HT1080 (cell line): ENCODE measurements around the gene RIC1. TPM values are rescaled to one million over a fixed set of nuclear protein-coding genes. Genes with fewer than 3 reads are reported as not detected.
"Not testable (repeated sequence)": the region's sequence is repeated elsewhere in the genome, so short reads cannot be mapped to it uniquely, and the experiment has no call there.

ENCODE experiments used
- DNase-seq: peaks from one replicate; pipeline ENCODE4 v3.0.0-alpha.2; 2015; ENCODE audit warnings: low read depth
- total RNA-seq: library from RNA; depleted of rRNA; stranded (reverse); fragments of >200 nt; shearing (Covaris generic); gene quantifications from 2 replicates; pipeline ENCODE4 v1.2.3, GENCODE V29; 2014

The RIC1 gene
- total RNA-seq, 1 experiment from 2014 or later = 14.4 TPM

DNA sequence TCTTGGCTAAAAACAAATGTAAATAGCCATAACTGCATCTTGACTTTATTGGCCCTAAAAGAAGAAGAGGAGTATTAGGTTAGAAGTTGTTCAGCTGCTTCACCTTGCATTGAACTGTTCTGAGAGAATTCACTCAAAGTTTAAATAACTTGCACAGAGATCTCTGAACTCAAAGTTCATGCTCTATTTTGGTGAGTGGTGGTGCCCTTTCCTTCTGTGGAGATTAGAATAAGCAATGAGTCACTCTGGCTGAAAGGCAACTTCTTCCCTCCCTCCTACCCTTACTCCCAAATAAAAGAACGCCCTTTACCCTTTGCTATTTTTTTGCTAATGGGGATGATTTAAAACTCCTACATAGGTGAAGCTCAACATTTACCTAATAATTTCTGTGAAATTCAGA is 155.1 kb downstream of the RIC1 start:
- DNase-seq = no peak

DNA sequence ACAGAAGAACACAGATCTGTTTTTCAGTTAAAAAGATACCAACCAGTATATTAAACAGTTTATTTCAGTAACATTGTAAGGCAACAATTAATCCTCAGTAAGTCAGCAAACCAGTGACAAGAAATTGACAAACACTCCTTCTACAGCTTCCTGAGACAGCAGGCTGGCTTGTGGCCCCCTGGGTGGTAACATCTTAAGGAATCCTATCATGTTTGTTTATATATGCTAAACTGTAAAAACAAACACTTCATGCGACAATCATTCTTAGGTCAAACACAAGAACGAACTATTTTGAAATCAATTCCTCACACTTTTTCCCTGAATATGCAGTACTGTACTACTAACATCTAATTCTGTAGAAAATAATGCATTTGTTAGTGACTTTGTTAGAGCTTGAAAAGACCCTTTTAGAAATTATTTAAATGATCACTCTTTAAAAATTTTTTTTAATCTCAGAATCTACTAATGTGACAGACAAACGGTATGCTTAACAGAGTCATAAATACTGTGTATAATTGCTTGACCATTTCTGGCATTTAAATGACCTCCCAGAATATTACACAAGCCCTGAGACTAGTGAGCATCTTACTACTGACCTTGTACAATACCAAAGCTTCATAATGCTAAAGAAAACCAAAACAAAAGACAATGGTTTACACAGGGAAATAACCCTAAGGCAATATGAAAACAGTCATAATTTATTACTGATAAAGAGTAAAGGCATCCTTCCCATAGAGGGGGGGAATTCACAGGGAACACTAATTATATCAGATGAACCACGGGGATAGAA is 155.8 kb downstream of the RIC1 start:
- no peak for DNase-seq

DNA sequence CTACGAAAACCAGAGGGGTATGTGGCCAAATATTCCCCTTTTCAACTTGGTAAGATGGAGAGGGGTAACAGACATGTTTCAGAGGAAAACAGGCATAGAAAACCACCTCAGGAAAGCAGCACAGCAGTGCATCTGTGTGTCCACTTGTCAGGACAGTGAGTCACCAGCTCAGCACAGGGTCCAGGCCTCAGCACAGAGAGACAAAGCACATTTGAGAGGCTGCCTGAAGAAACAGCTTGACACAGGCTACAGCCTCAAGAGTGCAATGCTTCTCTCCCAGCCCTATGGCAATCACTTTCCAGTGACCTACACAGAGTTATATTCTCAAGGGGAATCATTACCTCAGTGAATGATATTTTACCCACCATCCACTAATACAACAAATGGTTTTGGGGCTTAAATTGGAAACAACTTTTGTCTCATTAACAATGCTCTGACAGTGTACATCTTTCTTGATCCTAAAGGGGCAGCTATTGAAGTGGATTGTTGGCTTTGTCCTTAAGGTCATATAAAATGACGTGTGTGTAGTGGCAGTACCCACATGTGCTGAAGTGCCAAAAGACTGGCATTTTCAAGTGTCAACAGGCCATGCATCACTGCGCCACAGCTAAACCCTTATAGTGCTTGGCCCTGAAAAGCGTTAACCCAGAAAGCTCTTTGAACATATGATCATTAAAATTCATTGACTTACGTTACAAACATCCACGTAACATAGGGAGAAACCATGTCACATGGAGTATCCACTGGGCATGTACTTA is 157.6 kb downstream of the RIC1 start:
- DNase-seq = peak; percentile 26

DNA sequence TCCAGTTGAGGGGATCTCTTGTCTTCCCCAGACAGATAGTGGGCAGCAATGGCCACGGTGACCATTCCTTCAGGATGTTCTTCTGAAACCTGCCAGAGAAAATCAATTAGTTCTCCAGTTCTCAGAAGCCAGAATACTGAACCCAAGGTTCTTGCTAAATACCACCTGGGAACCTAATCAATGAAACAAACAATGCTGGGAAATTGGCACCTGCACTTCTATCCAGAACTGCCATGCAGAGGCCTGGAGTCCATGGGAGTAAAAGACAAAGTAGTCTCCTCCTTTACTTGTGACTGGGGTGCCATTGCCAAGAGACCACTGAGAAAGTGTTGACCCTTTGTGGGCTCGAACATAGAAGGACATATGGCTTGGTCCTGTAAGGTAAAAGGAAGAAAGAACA is 158.3 kb downstream of the RIC1 start:
- no peak for DNase-seq

DNA sequence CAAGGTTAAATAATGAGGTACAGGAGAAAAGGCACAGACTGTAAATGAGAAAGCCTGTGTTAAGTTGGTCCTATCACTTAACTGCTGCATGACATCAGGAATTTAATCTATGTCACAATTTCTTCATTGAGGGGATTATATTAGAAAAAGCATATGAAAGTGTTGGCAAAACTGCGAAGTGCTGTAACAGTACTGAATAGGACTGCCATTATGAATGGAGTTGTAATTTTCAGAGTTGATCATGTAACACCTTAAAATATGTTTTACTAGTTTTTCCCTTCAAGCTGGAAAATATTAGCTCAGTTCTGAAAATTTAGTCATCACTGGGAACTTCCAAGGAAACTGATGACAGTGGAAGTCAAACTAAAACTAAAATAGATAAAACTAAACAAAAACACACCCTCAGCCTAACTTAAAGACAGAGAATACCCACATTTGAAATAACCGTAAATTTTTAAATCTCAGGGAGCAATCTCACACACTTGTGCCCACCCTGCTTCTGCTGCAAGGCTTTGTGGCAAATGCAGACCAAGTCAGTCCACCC is 158.9 kb downstream of the RIC1 start:
- no peak for DNase-seq

DNA sequence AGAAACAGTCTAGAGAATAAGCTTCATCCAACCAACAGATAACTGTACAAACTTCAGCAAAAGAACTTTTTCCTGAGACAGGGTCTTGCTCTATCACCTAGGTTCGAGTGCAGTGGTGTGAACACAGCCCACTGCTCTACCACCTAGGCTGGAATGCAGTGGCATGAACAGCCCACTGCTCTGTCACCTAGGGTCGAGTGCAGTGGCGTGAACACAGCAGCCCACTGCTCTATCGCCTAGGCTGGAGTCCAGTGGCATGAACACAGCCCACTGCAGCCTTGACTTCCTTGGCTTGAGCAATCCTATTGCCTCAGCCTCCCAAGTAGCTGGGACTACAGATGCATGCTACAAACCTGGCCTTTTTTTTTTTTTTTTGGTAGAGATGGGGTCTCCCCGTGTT is 160.6 kb downstream of the RIC1 start:
- DNase-seq = no peak

DNA sequence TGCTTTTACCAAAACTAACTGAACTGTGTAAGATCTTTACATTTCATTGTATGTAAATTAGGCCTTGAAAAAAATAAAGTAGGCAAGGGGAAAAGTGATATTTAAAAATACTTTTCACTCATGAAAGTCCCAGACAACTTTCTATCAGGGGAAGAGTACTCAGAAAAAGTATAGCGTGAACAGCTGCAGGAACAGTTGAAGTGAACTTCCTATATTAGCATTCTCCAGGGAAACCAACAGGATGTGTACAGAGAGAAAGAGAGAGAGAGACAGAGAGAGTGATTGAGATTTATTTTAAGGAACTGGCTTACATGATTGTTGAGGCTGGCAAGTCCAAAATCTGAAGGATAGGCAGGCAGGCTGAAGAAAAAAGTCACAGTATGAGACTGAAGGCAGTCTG is 162.0 kb downstream of the RIC1 start:
- DNase-seq = no peak

DNA sequence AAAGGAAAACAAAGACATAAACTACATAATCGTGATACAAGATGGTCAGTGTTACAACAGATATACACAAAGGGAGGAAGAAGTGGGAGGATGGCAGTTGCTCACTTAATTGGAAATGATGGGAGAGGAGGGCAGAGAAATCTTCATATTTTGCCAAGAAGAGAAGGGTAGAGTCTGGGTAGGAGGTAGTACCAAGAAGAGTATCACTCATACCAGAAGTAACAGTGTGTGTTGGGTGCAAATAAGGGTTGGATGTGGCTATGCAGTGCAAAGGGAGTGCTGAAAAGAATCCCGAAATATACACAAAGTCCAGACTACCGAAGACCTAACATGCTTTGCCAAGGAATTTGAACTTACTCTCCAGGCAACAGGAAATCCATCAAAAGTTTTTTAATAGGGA is 163.0 kb downstream of the RIC1 start:
- no peak for DNase-seq

DNA sequence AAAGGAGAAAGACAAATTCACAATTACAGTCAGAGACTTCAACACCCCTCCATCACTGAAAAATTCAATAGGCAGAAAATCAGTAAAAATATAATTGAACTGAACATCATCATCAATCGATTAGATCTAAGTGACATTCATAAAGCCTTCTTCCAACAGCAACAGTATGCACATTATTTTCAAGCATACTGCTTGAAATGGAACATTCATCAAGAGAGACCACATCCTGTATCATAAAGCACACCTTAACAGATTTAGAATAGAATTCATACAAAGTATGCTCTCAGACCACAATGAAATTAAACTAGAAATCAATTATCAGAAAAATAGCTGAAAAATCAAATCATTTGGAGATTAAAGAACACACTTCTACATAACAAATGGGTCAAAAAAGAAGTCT is 164.9 kb downstream of the RIC1 start:
- no peak for DNase-seq

DNA sequence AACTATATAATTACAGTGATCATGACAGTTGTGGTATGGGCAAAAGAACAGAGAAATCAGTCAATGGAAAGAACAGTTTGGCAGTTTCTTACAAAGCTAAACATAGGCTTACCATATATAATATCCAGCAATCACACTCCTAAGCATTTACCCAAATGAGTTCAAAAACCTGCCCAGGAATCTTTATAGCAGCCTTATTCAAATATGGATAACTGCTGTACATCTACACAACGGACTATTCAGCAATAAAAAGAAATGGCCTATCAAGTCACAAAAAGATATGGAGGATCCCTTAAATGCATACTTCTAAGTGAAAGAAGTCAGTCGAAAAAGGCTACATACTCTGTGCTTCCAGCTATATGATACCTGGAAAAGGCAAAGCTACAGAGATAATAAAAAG is 167.4 kb downstream of the RIC1 start:
- no peak for DNase-seq

DNA sequence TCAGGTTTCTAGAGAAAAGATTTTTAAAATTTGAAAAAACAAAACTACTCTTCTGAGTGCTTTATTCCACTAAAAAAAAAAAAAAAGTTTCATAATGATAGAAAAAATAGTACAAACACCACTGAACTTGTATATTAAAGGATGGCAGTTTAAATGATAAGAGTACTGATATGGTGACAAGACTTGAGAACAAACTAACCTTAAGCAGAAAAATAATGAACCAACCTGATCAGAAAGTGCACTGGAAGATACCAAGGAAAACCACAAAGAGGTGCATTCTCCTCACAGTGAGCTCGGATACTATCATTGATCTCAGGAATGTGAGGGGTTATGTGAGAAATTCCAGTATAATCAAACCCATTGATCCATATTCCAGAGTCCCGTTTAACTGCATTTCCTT is 169.7 kb downstream of the RIC1 start:
- DNase-seq = no peak

DNA sequence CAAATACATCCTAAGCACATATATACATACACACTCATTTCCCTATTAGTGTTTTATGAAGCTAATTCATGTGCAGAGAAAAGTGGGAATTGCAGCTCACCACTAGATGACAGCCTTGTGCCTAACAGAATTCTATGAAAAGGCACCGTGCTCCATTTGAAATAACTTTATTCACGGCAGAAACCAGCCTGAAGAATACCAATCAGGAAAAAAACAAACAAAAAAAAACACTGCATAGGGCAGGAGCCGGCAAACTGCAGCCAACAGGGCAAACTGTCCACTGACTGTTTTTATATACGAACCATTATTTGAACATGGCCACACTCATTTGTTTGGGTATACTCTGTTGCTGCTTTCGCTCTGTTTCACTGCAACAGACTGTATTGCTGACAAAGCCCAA is 170.4 kb downstream of the RIC1 start:
- peak; percentile 50 for DNase-seq

DNA sequence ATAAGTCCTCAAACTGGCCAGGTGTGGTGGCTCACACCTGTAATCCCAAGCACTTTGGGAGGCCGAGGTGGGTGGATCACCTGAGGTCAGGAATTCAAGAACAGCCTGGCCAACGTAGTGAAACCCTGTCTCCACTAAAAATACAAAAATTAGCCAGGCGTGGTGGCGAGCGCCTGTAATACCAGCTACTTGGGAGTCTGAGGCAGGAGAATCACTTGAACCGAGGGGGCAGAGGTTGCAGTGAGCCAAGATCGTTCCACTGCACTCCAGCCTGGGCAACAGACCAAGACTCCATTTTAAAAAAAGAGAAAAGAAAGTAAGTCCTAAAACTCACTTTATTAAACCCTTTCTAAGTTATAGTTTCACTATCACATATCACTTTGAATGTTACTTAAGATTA is 171.5 kb downstream of the RIC1 start:
- not testable (repeated sequence) for DNase-seq

DNA sequence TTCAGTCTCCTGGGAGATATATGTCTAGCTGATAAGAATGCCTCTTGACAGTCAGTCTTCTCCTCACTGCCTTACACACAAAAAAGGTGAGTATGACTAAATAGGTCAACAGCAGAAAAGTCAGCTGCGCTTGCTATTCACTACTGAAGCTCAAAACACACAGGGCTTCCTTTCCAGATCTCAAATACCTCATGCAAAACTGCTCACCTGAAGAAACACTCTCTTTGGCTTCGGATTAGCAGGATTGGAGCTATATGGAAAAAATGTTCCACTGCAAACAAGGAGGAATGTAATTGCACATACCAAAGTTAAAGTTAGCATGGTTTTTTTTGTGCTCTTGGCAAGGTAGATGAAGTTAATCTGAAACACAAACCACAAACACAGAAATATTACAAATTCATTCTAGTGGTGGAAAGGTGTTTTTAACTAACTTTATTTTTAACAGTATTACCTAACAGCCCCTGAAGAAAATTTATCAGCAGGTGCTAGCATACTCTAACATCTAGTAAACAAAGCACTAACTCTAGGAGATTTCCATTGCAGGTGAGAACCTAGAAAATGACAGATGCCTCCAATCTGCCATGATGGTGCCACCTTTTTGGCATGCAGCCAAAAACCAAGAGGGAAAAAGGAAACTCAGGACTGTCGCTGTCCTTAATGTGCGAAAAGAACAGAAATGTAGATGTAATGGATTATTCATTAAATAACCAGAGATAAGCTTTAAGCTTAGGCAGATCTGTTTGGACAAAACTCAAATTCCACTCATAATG is 172.2 kb downstream of the RIC1 start:
- no peak for DNase-seq

DNA sequence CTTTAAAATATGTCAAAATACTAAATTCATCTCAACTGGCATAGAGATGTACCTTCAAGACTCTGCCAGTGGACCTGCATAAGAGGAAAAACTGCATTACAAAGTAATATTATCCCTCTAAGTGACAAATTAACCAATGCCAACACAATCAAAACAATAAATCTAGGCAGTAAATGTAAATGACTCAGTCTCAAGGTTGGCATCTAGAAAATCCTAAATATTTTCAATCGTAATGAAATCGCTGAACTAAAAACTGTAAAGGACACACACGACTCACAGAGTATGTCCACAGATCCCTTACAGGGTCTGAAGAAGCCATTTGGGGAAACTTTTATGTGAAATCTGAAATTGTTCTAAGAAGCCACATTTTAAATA is 172.8 kb downstream of the RIC1 start:
- DNase-seq = no peak

DNA sequence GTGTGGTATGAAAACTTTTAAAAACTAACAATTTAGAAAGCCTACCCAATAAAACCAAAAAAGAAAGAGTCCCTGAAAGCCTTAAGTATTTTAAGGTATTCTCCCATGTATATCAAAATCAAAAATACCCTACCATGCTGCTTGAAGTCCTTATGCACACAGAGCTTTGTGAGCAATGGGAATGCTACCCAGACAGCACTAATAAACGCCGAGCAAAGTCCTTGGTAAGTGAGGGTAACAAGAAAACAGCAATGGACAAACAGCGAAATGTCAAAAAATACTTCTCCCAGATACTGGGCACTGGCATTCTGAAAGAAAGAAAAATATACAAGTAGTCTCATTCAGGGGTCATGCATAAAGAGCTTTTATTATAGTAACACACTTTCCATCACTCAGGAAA is 176.6 kb downstream of the RIC1 start:
- DNase-seq = no peak

DNA sequence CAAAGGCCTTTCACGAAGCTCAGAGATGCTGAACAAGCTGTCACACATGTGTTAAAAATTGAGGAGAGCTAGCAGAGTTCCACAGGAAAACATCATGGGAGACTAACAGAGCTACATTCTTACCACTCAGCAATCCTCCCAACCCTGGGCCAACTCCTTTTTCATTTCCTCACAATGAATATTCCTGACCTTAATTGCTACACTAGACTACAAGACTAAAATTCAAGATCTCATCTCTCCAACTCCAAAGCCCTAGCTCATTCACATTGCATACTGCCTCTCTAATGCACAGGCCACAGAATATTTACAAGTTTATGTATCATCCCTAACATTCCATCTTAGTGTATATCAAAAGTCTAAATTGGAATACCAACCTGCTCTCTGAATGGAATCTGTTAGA is 182.8 kb downstream of the RIC1 start:
- DNase-seq = no peak

DNA sequence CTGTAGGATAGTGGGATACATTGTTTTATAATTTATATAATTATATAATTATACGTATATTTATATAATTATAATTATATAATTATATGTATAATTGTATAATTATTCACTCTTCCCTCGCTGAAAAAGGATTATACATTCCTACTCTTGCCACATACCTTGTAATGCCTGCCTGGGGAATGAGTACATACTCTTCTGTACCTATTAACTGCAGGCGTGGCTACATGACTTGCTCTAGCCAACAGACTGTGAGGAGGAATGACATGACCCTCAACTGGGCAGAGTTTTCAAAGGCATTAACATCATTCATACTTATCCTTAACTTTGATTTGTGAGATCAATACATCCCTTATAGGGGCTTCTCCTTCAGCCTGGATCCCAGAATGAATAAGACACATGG is 184.9 kb downstream of the RIC1 start:
- DNase-seq = no peak

DNA sequence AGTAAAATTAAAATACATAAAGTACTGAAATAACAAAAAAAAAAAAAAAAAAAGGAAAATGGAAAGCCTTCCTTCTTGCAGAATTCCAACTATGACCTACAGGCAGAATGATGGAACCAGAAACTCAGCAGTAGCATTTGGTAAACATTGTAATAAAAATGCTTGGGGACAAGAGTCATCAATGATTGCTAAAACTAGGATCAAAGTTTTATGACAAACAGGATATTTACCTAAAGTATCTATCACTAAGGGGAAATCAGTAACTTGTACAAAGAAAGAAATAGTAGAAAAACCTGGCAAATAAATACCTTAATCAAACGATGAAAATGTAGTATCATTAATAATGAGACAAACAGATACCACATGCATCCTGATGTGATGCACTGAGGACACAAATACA is 186.6 kb downstream of the RIC1 start:
- no peak for DNase-seq

DNA sequence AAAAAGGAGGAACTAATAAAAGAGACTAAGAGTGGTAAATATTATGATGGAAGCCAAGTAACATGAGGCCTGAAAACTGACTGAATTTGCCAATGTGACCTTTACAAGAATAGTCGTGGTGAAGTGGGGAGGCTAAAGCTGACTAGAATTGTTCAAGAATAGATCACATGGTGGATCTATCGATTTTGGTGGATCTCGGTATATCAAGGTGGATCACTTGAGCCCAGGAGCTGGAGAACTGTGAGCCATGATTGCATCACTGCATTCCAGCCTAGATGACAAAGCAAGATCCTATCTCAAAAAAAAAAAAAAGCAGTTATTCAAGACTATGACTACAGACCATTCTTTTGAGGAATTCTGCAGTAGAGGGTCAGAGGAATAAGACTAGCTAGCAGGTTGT is 189.0 kb downstream of the RIC1 start:
- peak; percentile 87 for DNase-seq

DNA sequence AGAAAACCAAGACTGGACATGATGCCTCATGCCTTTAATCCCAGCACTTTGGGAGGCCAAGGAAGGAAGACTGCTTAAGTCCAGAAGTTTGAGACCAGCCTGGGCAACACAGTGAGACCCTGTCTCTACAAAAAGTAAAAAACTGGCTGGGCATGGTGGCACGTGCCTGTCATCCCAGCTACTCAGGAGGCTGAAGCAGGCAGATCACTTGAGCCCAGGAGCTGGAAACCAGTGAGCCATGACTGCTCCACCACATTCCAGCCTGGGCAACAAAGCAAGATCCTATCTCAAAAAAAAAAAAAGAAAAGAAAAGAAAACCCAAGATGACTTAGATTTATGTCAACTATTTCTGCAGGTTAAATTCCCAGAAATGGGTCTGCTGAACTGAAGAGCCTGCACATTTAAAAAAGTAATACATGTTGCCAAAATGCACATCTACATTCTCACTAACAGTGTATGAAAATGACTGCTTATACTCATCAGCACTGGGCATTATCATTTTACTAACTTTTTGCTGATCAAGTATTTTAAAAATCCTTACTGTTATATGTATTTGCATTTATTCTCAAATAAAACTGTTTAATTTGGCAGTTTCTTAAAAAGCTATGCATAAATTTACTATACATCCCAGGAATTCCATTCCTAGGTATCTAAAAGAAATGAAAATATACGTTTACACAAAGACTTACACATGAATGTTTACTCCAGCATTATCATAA is 189.7 kb downstream of the RIC1 start:
- DNase-seq = no peak
